Caco-2 (cell line): ENCODE measurements around the gene SBNO1. TPM values are rescaled to one million over a fixed set of nuclear protein-coding genes. Genes with fewer than 3 reads are reported as not detected.
"Not testable (repeated sequence)": the region's sequence is repeated elsewhere in the genome, so short reads cannot be mapped to it uniquely, and the experiment has no call there.

Experiments used
- Bru-seq: library from RNA; stranded (reverse); fragments of 400-500 nt; gene quantifications from one replicate; lab custom pipeline; 2021; lab: Mats Ljungman, UMichigan
- BruChase-seq, 2 experiments: library from RNA; stranded (reverse); fragments of 400-500 nt; gene quantifications; one replicate each; lab custom pipeline; 2021; lab: Mats Ljungman, UMichigan
- BruUV-seq: library from RNA; stranded (reverse); fragments of 400-500 nt; replicated peaks from 2 replicates; lab custom pipeline; 2021; lab: Mats Ljungman, UMichigan
- CTCF ChIA-PET: fragments of 300-600 bp; sonication (Branson Sonifier 250); formaldehyde crosslinking; loops from one replicate; lab custom pipeline; 2022; ENCODE audit warnings: antibody characterized with exemption; lab: Charles Lee
- POLR2A ChIA-PET: fragments of 300-600 bp; sonication (Branson Sonifier 250); formaldehyde crosslinking; loops from one replicate; lab custom pipeline; 2022; ENCODE audit warnings: antibody characterized with exemption; lab: Charles Lee
- DNase-seq, 2 experiments: peaks; one replicate each; pipeline versions ENCODE4 v3.0.0 to v3.0.0-alpha.2; 2020 to 2022
- H3K27me3 ChIP-seq: replicated peaks from 2 replicates; pipeline ENCODE4 v1.6.0; 2011; ENCODE audit warnings: low read length; ENCODE audit not compliant: control insufficient read depth, insufficient read depth
- H3K36me3 ChIP-seq: 2 replicates; pipeline ENCODE4 v1.5.1; 2011; ENCODE audit warnings: low read length; ENCODE audit not compliant: control insufficient read depth, insufficient read depth
- H3K4me1 ChIP-seq: fragments of 250-450 bp; sonication (Bioruptor Pico); 2 replicates; pipeline ENCODE4 v1.5.1; 2020; ENCODE audit warnings: mild to moderate bottlenecking
- H3K4me3 ChIP-seq: 2 replicates; pipeline ENCODE4 v1.5.1; 2011; ENCODE audit warnings: low read depth, mild to moderate bottlenecking, control low read depth, low read length
- H3K9me3 ChIP-seq: fragments of 250-450 bp; sonication (Bioruptor Pico); 2 replicates; pipeline ENCODE4 v1.5.1; 2020; ENCODE audit warnings: mild to moderate bottlenecking, moderate library complexity
- H3K27ac Mint-ChIP-seq: one replicate; pipeline ENCODE4 v1.8.0; 2022; ENCODE audit warnings: mixed read lengths; ENCODE audit not compliant: unreplicated experiment
- H3K27me3 Mint-ChIP-seq: one replicate; pipeline ENCODE4 v1.8.0; 2022; ENCODE audit warnings: mixed read lengths; ENCODE audit not compliant: insufficient read depth, unreplicated experiment
- H3K36me3 Mint-ChIP-seq: one replicate; pipeline ENCODE4 v1.8.0; 2022; ENCODE audit warnings: mild to moderate bottlenecking, mixed read lengths; ENCODE audit not compliant: insufficient read depth, unreplicated experiment
- H3K4me1 Mint-ChIP-seq: one replicate; pipeline ENCODE4 v1.8.0; 2022; ENCODE audit warnings: low read depth, mixed read lengths; ENCODE audit not compliant: unreplicated experiment
- H3K4me3 Mint-ChIP-seq: one replicate; pipeline ENCODE4 v1.8.0; 2022; ENCODE audit warnings: mild to moderate bottlenecking, moderate library complexity, mixed read lengths; ENCODE audit not compliant: unreplicated experiment
- H3K9me3 Mint-ChIP-seq: one replicate; pipeline ENCODE4 v1.8.0; 2022; ENCODE audit warnings: mixed read lengths; ENCODE audit not compliant: unreplicated experiment
- intact Hi-C: fragments of 100-400 bp; cut with micrococcal nuclease; formaldehyde crosslinking; loops from one replicate; pipeline ENCODE4 v1.10.0; 2022; ENCODE audit not compliant: unreplicated experiment
- long read RNA-seq: library from polyadenylated mRNA; stranded (forward); transcript quantifications from one replicate; pipeline ENCODE4 v2.0.0, GENCODE V29; 2022
- total RNA-seq: library from RNA; stranded (reverse); gene quantifications from 2 replicates; pipeline ENCODE4 v1.2.3, GENCODE V29; 2022
- TF ChIP-seq, protein P1 (sequence below), 2 experiments: fragments of 200-600 bp in 1 of 2; IDR thresholded peaks; 1 replicate in 1 of 2; 2 replicates in 1 of 2; pipeline versions ENCODE4 v1.5.1 to v1.8.0; 2011 to 2022; ENCODE audit warnings: antibody characterized with exemption in 1 of 2, control low read depth in 1 of 2, inconsistent platforms in 1 of 2, low read depth in 1 of 2, low read length in 1 of 2, mild to moderate bottlenecking in 1 of 2, moderate library complexity in 1 of 2; ENCODE audit not compliant: insufficient read depth in 1 of 2, severe bottlenecking in 1 of 2, unreplicated experiment in 1 of 2

SBNO1 gene
- total RNA-seq, result 53.8 and 54.9 TPM in 2 replicates
- Bru-seq, nascent RNA, result percentile 82 among the genes with signal in this experiment
- percentile 93 among the genes with signal in this experiment for BruChase-seq, experiment 1, labeled RNA remaining after a 2-hour chase
- BruChase-seq, experiment 2, labeled RNA remaining after a 6-hour chase, result percentile 94 among the genes with signal in this experiment
- long read RNA-seq, full-length matches to known transcripts, result 11 of 39 reads
- long read RNA-seq, partial matches to known transcripts, result 19 of 39 reads
- long read RNA-seq, other reads (novel, unspliced or antisense), result 9 of 39 reads

DNA sequence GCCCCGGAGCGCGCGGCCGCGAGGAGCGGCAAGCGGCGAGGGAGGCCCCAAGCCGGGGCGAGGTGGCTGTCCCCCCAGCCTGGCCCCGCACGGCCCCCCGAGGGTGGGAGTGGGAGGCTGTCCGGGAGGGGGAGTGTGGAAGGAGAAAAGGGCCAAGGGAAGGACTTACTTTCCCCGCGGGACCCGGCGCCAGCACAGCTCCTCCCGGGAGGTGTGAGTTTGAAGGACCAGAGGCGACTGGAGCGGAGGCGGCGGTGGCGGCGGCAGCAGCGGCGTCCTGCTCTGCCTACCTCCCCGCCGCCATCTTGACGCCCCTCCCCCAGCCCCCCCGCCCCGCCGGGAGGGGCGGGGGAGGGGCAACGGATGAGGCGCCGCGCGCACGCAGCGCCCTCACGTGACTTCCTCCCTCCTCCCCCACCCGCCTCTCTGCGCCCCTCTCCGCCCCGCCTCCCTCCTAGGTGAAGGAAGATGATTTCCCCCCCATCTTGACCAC is at the start of gene SBNO1:
TSS of gene SBNO1 (minus strand) at position 316 of the 493 bp plus-strand sequence. CDS start 14,406 bp downstream, outside the sequence.
- ChIA-PET CTCF (interaction anchor here (0.6 to 1.7 kb wide), 6 partner anchors 19 to 937 kb away, joined by 3 to 36 read pairs (median 6); partner anchors contain the start of genes KMT5A, MPHOSPH9 and MTRFR), POLR2A (interaction anchor here (0.6 to 2.7 kb wide), 7 partner anchors 19 to 349 kb away, joined by 3 to 57 read pairs (median 6); partner anchors contain the start of genes KMT5A, MPHOSPH9 and MTRFR)
- BruUV-seq, result no TSS peak
- 0 out of 2 replicates have a peak, but pooled peaks cover 4% of the 10 kb centered on the region for H3K4me1 ChIP-seq
- peak; percentile 88 to 92 for DNase-seq
- TF ChIP-seq, protein P1, sequence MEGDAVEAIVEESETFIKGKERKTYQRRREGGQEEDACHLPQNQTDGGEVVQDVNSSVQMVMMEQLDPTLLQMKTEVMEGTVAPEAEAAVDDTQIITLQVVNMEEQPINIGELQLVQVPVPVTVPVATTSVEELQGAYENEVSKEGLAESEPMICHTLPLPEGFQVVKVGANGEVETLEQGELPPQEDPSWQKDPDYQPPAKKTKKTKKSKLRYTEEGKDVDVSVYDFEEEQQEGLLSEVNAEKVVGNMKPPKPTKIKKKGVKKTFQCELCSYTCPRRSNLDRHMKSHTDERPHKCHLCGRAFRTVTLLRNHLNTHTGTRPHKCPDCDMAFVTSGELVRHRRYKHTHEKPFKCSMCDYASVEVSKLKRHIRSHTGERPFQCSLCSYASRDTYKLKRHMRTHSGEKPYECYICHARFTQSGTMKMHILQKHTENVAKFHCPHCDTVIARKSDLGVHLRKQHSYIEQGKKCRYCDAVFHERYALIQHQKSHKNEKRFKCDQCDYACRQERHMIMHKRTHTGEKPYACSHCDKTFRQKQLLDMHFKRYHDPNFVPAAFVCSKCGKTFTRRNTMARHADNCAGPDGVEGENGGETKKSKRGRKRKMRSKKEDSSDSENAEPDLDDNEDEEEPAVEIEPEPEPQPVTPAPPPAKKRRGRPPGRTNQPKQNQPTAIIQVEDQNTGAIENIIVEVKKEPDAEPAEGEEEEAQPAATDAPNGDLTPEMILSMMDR (IDR thresholded peaks at IDR 0.05; ENCODE audit: insufficient read depth in 1 of 2, low read depth in 1 of 2, low read length in 1 of 2, severe bottlenecking in 1 of 2, unreplicated experiment in 1 of 2), result no peak
- H3K27ac Mint-ChIP-seq, result peak within 1 kb of the TSS; percentile 99
- no peaks in the 10 kb centered on the region for H3K9me3 ChIP-seq
- H3K4me1 Mint-ChIP-seq, result peaks cover 7% of the 10 kb centered on the region
- H3K36me3 Mint-ChIP-seq, result peaks cover 23% of the 10 kb centered on the region
- H3K9me3 Mint-ChIP-seq, result no peaks in the 10 kb centered on the region
- peak within 1 kb of the TSS; percentile 99 for H3K4me3 Mint-ChIP-seq
- H3K36me3 ChIP-seq, result no peaks in the 10 kb centered on the region
- peak within 1 kb of the TSS; percentile 87 for H3K4me3 ChIP-seq
- no peaks in the 10 kb centered on the region for H3K27me3 Mint-ChIP-seq
- intact Hi-C loops, result loop anchor here (1.0 to 2.0 kb wide), 3 partner anchors 19 to 94 kb away; partner anchors contain the start of gene CDK2AP1
- no peaks in the 10 kb centered on the region for H3K27me3 ChIP-seq

DNA sequence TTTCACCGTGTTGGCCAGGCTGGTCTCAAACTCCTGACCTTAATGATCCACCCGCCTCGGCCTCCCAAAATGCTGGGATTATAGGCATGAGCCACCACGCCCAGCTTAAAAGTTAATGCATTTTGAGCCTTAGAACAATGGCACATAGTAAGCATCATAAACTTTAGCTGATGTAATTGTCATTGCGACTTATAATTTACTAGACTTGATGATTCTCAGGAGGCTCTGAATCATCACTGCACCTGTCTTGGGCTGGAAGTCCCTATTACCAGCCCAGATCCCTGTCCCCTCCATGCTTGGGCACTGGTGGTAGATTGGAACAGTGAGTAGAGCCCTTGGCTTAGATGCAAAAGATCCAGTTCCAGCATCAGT is 45.4 kb upstream of the SBNO1 start:
- no peaks in the 10 kb centered on the region for H3K27me3 ChIP-seq
- intact Hi-C loops, result no loop called here
- H3K4me1 ChIP-seq, result no peaks in the 10 kb centered on the region
- Mint-ChIP-seq H3K9me3 (no peaks in the 10 kb centered on the region), H3K27ac (no peak overlapping the region), H3K36me3 (peaks cover 40% of the 10 kb centered on the region), H3K27me3 (no peaks in the 10 kb centered on the region), H3K4me3 (no peak overlapping the region), H3K4me1 (no peaks in the 10 kb centered on the region)
- no TSS peak for BruUV-seq
- DNase-seq, result no peak
- no peaks in the 10 kb centered on the region for H3K9me3 ChIP-seq
- no peak overlapping the region for H3K4me3 ChIP-seq
- TF ChIP-seq, protein P1 (IDR thresholded peaks at IDR 0.05; ENCODE audit: insufficient read depth in 1 of 2, low read depth in 1 of 2, low read length in 1 of 2, severe bottlenecking in 1 of 2, unreplicated experiment in 1 of 2), result no peak
- no peaks in the 10 kb centered on the region; the same call in 1 of the 2 replicates for H3K36me3 ChIP-seq
- ChIA-PET CTCF (no interaction called here), POLR2A (no interaction called here)

DNA sequence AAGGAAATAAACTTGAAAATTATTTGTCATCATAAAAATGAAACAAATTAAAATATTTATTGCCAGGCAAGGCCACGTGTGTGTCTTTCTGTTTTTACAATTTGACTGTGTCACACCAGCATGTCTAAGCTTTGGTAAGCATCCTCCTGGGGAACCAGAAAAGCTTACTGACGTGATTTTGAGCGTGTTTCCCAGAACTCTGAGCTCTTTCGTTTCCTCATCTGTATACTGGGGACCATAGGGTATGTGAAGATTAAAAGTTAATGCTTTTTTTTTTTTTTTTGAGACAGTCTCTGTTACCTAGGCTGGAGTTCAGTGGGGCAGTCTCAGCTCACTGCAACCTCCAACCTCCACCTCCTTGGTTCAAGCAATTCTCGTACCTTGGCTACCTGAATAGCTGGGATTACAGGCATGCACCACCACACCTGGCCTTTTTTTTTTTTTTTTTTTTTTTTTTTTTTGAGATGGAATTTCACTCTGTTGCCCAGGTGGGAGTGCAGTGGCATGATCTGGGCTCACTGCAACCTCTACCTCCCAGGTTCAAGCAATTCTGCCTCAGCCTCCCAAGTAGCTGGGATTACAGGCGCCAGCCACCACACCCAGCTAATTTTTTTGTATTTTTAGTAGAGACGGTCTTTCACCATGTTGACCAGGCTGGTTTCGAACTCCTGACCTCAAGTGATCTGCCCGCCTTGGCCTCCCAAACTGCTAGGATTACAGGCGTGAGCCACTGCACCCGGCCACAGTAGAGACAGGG is 44.8 kb upstream of the SBNO1 start:
- H3K4me3 ChIP-seq, intact Hi-C loops, H3K4me1 Mint-ChIP-seq, H3K27me3 Mint-ChIP-seq, H3K4me3 Mint-ChIP-seq, H3K27ac Mint-ChIP-seq, H3K36me3 ChIP-seq, H3K4me1 ChIP-seq, H3K27me3 ChIP-seq, H3K9me3 Mint-ChIP-seq, CTCF ChIA-PET, DNase-seq, BruUV-seq, H3K9me3 ChIP-seq: not testable (repeated sequence)
- POLR2A ChIA-PET, result interaction anchor here (0.6 kb wide), 1 partner anchor 66 kb away, joined by 8 read pairs; no protein-coding TSS in a partner anchor
- H3K36me3 Mint-ChIP-seq, result peaks cover 42% of the 10 kb centered on the region

DNA sequence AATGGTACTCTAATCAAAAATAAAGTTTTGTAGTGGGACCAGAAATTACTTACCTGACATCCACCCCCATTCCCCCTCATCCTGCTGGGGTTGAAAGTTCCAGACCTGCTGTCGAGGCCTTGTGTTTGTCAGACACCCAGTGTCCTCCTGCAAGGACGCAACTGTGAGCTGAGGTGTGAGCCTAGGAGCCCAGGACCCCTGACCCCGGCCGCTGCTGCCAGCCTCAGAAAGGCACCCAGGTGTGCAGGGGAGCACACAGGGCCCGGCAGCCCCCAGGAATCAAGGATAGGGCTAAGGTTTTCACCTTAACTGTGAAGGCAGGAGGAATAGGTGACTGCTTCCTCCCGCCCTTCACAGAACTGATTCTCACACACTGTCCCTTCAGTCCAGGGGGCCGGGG is 44.0 kb upstream of the SBNO1 start:
- H3K27ac Mint-ChIP-seq, intact Hi-C loops, H3K4me1 ChIP-seq, H3K4me1 Mint-ChIP-seq, H3K4me3 Mint-ChIP-seq, H3K36me3 ChIP-seq, CTCF ChIA-PET, H3K9me3 ChIP-seq, POLR2A ChIA-PET, DNase-seq, H3K4me3 ChIP-seq, H3K9me3 Mint-ChIP-seq, H3K27me3 ChIP-seq, H3K27me3 Mint-ChIP-seq: not testable (repeated sequence)
- BruUV-seq, result TSS peak; percentile 59
- peaks cover 51% of the 10 kb centered on the region for H3K36me3 Mint-ChIP-seq

DNA sequence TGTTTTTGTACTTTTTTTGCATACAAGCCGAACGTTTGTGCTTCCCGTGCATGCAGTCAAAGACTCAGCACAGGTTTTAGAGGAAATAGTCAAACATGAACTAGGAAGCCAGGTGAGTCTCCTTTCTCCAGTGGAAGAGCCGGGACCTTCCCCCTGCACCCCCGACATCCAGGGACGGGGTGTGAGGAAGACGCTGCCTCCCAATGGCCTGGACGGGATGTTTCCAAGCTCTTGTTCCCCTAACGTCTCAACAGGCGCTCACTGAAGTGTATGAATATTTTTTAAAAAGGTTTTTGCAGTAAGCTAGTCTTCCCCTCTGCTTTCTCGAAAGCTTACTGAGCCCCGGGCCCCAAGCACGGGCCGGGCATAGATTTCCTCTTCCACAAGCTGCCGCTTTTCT is 43.3 kb upstream of the SBNO1 start:
- H3K9me3 Mint-ChIP-seq, H3K27me3 Mint-ChIP-seq, DNase-seq, BruUV-seq, POLR2A ChIA-PET, H3K4me3 ChIP-seq, H3K9me3 ChIP-seq, H3K36me3 ChIP-seq, H3K4me3 Mint-ChIP-seq, H3K4me1 Mint-ChIP-seq, H3K27me3 ChIP-seq, H3K4me1 ChIP-seq, intact Hi-C loops, CTCF ChIA-PET, H3K27ac Mint-ChIP-seq: not testable (repeated sequence)
- peaks cover 57% of the 10 kb centered on the region for H3K36me3 Mint-ChIP-seq
